Activated CD8-positive, alpha-beta memory T cell treated with anti-CD3 and anti-CD28 coated beads, Interleukin-2, amount 50 U/mL, for 1 hour (primary cell): ENCODE data around the gene CDK14.

Experiments used
- DNase-seq: peaks from one replicate; pipeline ENCODE4 v3.0.0-alpha.2; 2020; ENCODE audit errors: extremely low read depth

CDK14 gene

GRCh38 chr7:90839316-90839715 lies 243.2 kb downstream of the CDK14 start:
- no peak for DNase-seq

GRCh38 chr7:90839727-90840291 lies 243.7 kb downstream of the CDK14 start:
- no peak for DNase-seq

- DNase-seq = no peak
These were observed 245.8 kb downstream of the CDK14 start for GRCh38 chr7:90841759-90842429.

GRCh38 chr7:90842430-90842788 lies 246.3 kb downstream of the CDK14 start:
- no peak for DNase-seq

GRCh38 chr7:90843472-90843871 lies 247.4 kb downstream of the CDK14 start:
- no peak for DNase-seq

- no peak for DNase-seq
These were observed 248.3 kb downstream of the CDK14 start for GRCh38 chr7:90844421-90844820.

GRCh38 chr7:90846192-90846591 lies 250.1 kb downstream of the CDK14 start:
- DNase-seq = no peak

GRCh38 chr7:90850066-90850465 lies 253.9 kb downstream of the CDK14 start:
- DNase-seq = no peak

- DNase-seq = no peak
These were observed 254.3 kb downstream of the CDK14 start for GRCh38 chr7:90850471-90850870.

GRCh38 chr7:90853205-90853604 lies 257.1 kb downstream of the CDK14 start:
- no peak for DNase-seq

GRCh38 chr7:90856351-90857070 lies 260.4 kb downstream of the CDK14 start:
- no peak for DNase-seq

GRCh38 chr7:90857603-90858002 lies 261.5 kb downstream of the CDK14 start:
- no peak for DNase-seq

GRCh38 chr7:90858546-90858945 lies 262.4 kb downstream of the CDK14 start:
- no peak for DNase-seq

- no peak for DNase-seq
These were observed 263.4 kb downstream of the CDK14 start for GRCh38 chr7:90859521-90859920.

- no peak for DNase-seq
These were observed 268.0 kb downstream of the CDK14 start for GRCh38 chr7:90864088-90864487.

- no peak for DNase-seq
These were observed 273.2 kb downstream of the CDK14 start for GRCh38 chr7:90869335-90869734.

- DNase-seq = no peak
These were observed 280.6 kb downstream of the CDK14 start for GRCh38 chr7:90876701-90877100.

GRCh38 chr7:90877201-90877600 lies 281.1 kb downstream of the CDK14 start:
- DNase-seq = no peak

- DNase-seq = no peak
These were observed 283.8 kb downstream of the CDK14 start for GRCh38 chr7:90879924-90880323.

- no peak for DNase-seq
These were observed 290.3 kb downstream of the CDK14 start for GRCh38 chr7:90886416-90886815.

GRCh38 chr7:90889210-90889609 lies 293.1 kb downstream of the CDK14 start:
- DNase-seq = no peak

- no peak for DNase-seq
These were observed 293.5 kb downstream of the CDK14 start for GRCh38 chr7:90889644-90890043.

- no peak for DNase-seq
These were observed 295.4 kb downstream of the CDK14 start for GRCh38 chr7:90891529-90891928.
